B cell (primary cell): ENCODE results near the gene ENTHD1. TPM values are rescaled to one million over a fixed set of nuclear protein-coding genes. Genes with fewer than 3 reads are reported as not detected.

Experiments
- ATAC-seq: fragments of 200-7000 bp; cut with Tn5 transposase; one replicate; pipeline ENCODE4 v1.10.0; 2021; ENCODE audit warnings: low read depth, mild to moderate bottlenecking, moderate number of reproducible peaks, moderate library complexity
- CTCF ChIA-PET: fragments of 350-600 bp; sonication (Branson Sonifier 250); formaldehyde crosslinking; loops from one replicate; lab custom pipeline; 2021; ENCODE audit warnings: antibody characterized with exemption, inconsistent platforms; lab: Charles Lee
- POLR2A ChIA-PET: fragments of 350-600 bp; sonication (Branson Sonifier 250); formaldehyde crosslinking; loops from one replicate; lab custom pipeline; 2021; ENCODE audit warnings: antibody characterized with exemption; lab: Charles Lee
- DNase-seq: peaks from one replicate; pipeline ENCODE4 v3.0.0; 2013
- H2AFZ ChIP-seq: 2 replicates; pipeline ENCODE4 v1.6.1; 2012; ENCODE audit warnings: mild to moderate bottlenecking, low read depth, low read length; ENCODE audit not compliant: insufficient read depth, poor library complexity, severe bottlenecking
- H3K27ac ChIP-seq, 2 donors: 1 replicate in 1 of 2; 2 replicates in 1 of 2; pipeline ENCODE4 v1.5.1; 2012 to 2013; ENCODE audit warnings: low read length in 2 of 2, mild to moderate bottlenecking in 2 of 2, moderate library complexity in 1 of 2
- H3K27me3 ChIP-seq, 4 experiments: fragments of 200-600 bp in 1 of 4; sonication (generic) in 1 of 4; replicated peaks in 1 of 4; 1 replicate in 2 of 4; 2 replicates in 2 of 4; pipeline versions ENCODE4 v1.6.1 to v1.7.0; 2013 to 2016; ENCODE audit warnings: low read length in 3 of 4, mild to moderate bottlenecking in 2 of 4, mixed read lengths in 1 of 4, moderate library complexity in 1 of 4; ENCODE audit not compliant: insufficient read depth in 4 of 4, control insufficient read depth in 3 of 4; ENCODE audit errors: control extremely low read depth in 1 of 4
- H3K36me3 ChIP-seq, 2 experiments: replicated peaks in 1 of 2; 1 replicate in 1 of 2; 2 replicates in 1 of 2; pipeline versions ENCODE4 v1.6.1 to v1.7.1; 2013; ENCODE audit warnings: low read length in 1 of 2; ENCODE audit not compliant: insufficient read depth in 2 of 2, control insufficient read depth in 1 of 2; ENCODE audit errors: control extremely low read depth in 1 of 2, extremely low read depth in 1 of 2
- H3K4me1 ChIP-seq, 2 donors: fragments of 200-600 bp in 1 of 2; sonication (generic) in 1 of 2; 1 replicate in 1 of 2; 2 replicates in 1 of 2; pipeline versions ENCODE4 v1.5.1 to v1.6.1; 2013 to 2017; ENCODE audit warnings: low read length in 2 of 2; ENCODE audit not compliant: control insufficient read depth in 2 of 2, insufficient read depth in 2 of 2
- H3K4me2 ChIP-seq: replicated peaks from 2 replicates; pipeline ENCODE3; 2012; ENCODE audit warnings: mild to moderate bottlenecking, low read depth, low read length; ENCODE audit not compliant: poor library complexity, severe bottlenecking
- H3K4me3 ChIP-seq, 5 experiments: fragments of 200-600 bp in 1 of 5; sonication (generic) in 1 of 5; 1 replicate in 3 of 5; 2 replicates in 2 of 5; pipeline versions ENCODE4 v1.5.1 to v1.7.0; 2011 to 2016; ENCODE audit warnings: low read length in 4 of 5, mild to moderate bottlenecking in 4 of 5, low read depth in 2 of 5, control low read depth in 1 of 5, moderate library complexity in 1 of 5; ENCODE audit not compliant: insufficient read depth in 1 of 5; ENCODE audit errors: control extremely low read depth in 1 of 5, extremely low read depth in 1 of 5
- H3K79me2 ChIP-seq: fragments of 200-600 bp; sonication (generic); one replicate; pipeline ENCODE4 v1.6.0; 2016; ENCODE audit warnings: low read length; ENCODE audit not compliant: control insufficient read depth, insufficient read depth
- H3K9ac ChIP-seq: fragments of 200-600 bp; sonication (generic); 2 replicates; pipeline ENCODE4 v1.6.1; 2017; ENCODE audit warnings: mild to moderate bottlenecking, low read length, moderate library complexity
- H3K9me3 ChIP-seq, 3 donors: one replicate each; pipeline versions ENCODE4 v1.6.1 to v1.7.1; 2013; ENCODE audit warnings: low read length in 2 of 3; ENCODE audit not compliant: control insufficient read depth in 2 of 3, insufficient read depth in 1 of 3; ENCODE audit errors: control extremely low read depth in 1 of 3
- H4K20me1 ChIP-seq: 2 replicates; pipeline ENCODE4 v1.6.0; 2012; ENCODE audit warnings: mild to moderate bottlenecking, low read length; ENCODE audit not compliant: insufficient read depth, control insufficient read depth, poor library complexity, severe bottlenecking
- H3K27ac Mint-ChIP-seq: one replicate; pipeline ENCODE4 v1.8.0; 2021; ENCODE audit warnings: mixed read lengths
- H3K27me3 Mint-ChIP-seq: one replicate; pipeline ENCODE4 v1.8.0; 2021; ENCODE audit warnings: mixed read lengths
- H3K4me1 Mint-ChIP-seq: one replicate; pipeline ENCODE4 v1.8.0; 2021; ENCODE audit warnings: mixed read lengths
- H3K4me3 Mint-ChIP-seq: one replicate; pipeline ENCODE4 v1.8.0; 2021; ENCODE audit warnings: mixed read lengths
- H3K9me3 Mint-ChIP-seq: one replicate; pipeline ENCODE4 v1.8.0; 2022; ENCODE audit warnings: mixed read lengths; ENCODE audit not compliant: insufficient read depth
- EZH2 ChIP-seq: IDR thresholded peaks from 2 replicates; pipeline ENCODE4 v1.6.1; 2012; ENCODE audit warnings: borderline replicate concordance, low read depth, mild to moderate bottlenecking, moderate library complexity, low read length; ENCODE audit not compliant: insufficient read depth, poor library complexity, severe bottlenecking
- WGBS: methylation state at CpG from one replicate; pipeline ENCODE4 v1.1.5; 2013; ENCODE audit warnings: missing lambda C conversion rate; ENCODE audit not compliant: insufficient coverage; 5-methylcytosine and 5-hydroxymethylcytosine counted together
- intact Hi-C: fragments of 100-400 bp; cut with micrococcal nuclease; formaldehyde crosslinking; loops from one replicate; pipeline ENCODE4 v1.10.0; 2022
- polyA plus RNA-seq: library from polyadenylated mRNA; depleted of rRNA; stranded (reverse); fragments of >200 nt; gene quantifications from 2 replicates; pipeline ENCODE4 v1.2.3, GENCODE V29; 2012
- total RNA-seq, 2 donors: library from RNA; stranded (reverse); fragments of 120-200 nt in 1 of 2; gene quantifications; 1 replicate in 1 of 2; 2 replicates in 1 of 2; pipeline versions ENCODE4 v1.2.3 to v1.2.4, GENCODE V29; 2013 to 2022
- TF ChIP-seq, protein P1 (sequence below): fragments of 200-600 bp; IDR thresholded peaks from one replicate; pipeline ENCODE4 v1.8.0; 2022; ENCODE audit warnings: antibody characterized with exemption, mild to moderate bottlenecking

Gene ENTHD1
- total and polyA plus RNA-seq, 2 donors (not counting 1 experiment from before 2014, with no cell fraction given): not detected

DNA sequence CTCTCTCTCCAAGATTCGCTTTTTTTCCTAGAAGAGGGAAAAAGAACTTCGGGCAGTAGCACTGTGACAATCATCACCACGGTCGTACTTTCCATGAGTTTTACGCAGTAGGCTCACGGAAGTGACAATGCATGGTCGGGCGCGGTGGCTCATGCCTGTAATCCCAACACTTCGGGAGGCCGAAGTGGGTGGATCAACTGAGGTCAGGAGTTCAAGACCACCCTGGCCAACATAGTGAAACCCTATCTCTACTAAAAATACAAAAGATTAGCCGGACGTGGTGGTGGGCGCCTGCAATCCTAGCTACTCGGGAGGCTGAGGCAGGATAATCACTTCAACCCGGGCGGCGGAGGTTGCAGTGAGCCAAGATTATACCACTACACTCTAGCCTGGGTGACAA is 30.7 kb upstream of the ENTHD1 start:
- intact Hi-C loops: no loop called here
- Histone ChIP-seq H3K9ac (no peak overlapping the region), H3K27ac (no peak overlapping the region), H3K27me3 (no peaks in the 10 kb centered on the region), H3K4me3 (no peak overlapping the region), H2AFZ (no peak overlapping the region), H3K4me1 (peaks cover 14 to 29% of the 10 kb centered on the region in 2 donors), H3K79me2 (peaks cover 84% of the 10 kb centered on the region), H3K36me3 (peaks cover 3% of the 10 kb centered on the region in 2 experiments), H3K9me3 (no peaks in the 10 kb centered on the region), H4K20me1 (no peaks in the 10 kb centered on the region), H3K4me2 (no peak overlapping the region)
- ChIA-PET CTCF (no interaction called here), POLR2A (interaction anchor here (0.7 kb wide), 1 partner anchor 9 kb away, joined by 3 read pairs; no protein-coding TSS in a partner anchor)
- Mint-ChIP-seq H3K9me3 (no peaks in the 10 kb centered on the region), H3K4me3 (no peak overlapping the region), H3K27ac (no peak overlapping the region), H3K4me1 (peaks cover 53% of the 10 kb centered on the region), H3K27me3 (peaks cover 7% of the 10 kb centered on the region)
- 96% methylated on average over 14 of the region's 18 CpGs for WGBS
- no peak for DNase-seq
- TF ChIP-seq, protein P1, sequence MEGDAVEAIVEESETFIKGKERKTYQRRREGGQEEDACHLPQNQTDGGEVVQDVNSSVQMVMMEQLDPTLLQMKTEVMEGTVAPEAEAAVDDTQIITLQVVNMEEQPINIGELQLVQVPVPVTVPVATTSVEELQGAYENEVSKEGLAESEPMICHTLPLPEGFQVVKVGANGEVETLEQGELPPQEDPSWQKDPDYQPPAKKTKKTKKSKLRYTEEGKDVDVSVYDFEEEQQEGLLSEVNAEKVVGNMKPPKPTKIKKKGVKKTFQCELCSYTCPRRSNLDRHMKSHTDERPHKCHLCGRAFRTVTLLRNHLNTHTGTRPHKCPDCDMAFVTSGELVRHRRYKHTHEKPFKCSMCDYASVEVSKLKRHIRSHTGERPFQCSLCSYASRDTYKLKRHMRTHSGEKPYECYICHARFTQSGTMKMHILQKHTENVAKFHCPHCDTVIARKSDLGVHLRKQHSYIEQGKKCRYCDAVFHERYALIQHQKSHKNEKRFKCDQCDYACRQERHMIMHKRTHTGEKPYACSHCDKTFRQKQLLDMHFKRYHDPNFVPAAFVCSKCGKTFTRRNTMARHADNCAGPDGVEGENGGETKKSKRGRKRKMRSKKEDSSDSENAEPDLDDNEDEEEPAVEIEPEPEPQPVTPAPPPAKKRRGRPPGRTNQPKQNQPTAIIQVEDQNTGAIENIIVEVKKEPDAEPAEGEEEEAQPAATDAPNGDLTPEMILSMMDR: no peak
- TF ChIP-seq EZH2: no peak
- ATAC-seq: no peak

DNA sequence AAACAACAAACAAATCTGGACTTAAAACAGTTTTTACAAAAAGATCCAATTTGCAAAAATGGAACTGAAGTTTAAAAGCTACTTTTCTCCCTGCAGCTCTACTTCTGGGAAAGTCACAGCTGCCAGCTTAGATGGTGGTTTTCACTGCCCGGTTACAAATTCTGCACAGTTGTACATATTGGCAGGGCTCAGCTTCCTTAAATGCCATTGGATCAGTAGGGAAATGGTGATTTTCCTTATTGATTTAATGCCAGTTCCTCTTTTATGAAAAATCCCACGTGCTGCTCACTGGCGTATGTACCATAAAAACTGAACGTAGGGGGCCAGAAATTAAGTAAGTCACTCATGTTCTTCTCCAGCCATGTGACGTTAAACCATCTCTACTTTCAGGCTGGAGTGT is 30.1 kb upstream of the ENTHD1 start:
- Mint-ChIP-seq H3K27me3 (peaks cover 7% of the 10 kb centered on the region), H3K27ac (no peak overlapping the region), H3K9me3 (no peaks in the 10 kb centered on the region), H3K4me3 (no peak overlapping the region), H3K4me1 (peaks cover 53% of the 10 kb centered on the region)
- ChIA-PET CTCF (interaction anchor here (0.6 to 1.0 kb wide), 2 partner anchors 10 to 32 kb away, joined by 3 to 4 read pairs; no protein-coding TSS in a partner anchor), POLR2A (interaction anchor here (0.7 kb wide), 1 partner anchor 10 kb away, joined by 3 read pairs; no protein-coding TSS in a partner anchor)
- H3K9me3 ChIP-seq: no peaks in the 10 kb centered on the region
- peaks cover 12 to 23% of the 10 kb centered on the region in 2 donors for H3K4me1 ChIP-seq
- 38% methylated on average over 4 of the region's 5 CpGs for WGBS
- H3K4me2 ChIP-seq: no peak overlapping the region
- H3K4me3 ChIP-seq: no peak overlapping the region
- peaks cover 82% of the 10 kb centered on the region for H3K79me2 ChIP-seq
- DNase-seq: no peak
- no peak overlapping the region for H3K9ac ChIP-seq
- intact Hi-C loops: no loop called here
- no peak overlapping the region for H3K27ac ChIP-seq
- ATAC-seq: no peak
- no peak overlapping the region for H2AFZ ChIP-seq
- H3K36me3 ChIP-seq: peaks cover 3% of the 10 kb centered on the region in 2 experiments
- H3K27me3 ChIP-seq: no peaks in the 10 kb centered on the region
- H4K20me1 ChIP-seq: no peaks in the 10 kb centered on the region
- no peak for TF ChIP-seq EZH2
- TF ChIP-seq, protein P1: no peak
